Glomerular visceral epithelial cell (primary cell): ENCODE data around the gene TEX52.
"Not testable (repeated sequence)": the region's sequence is repeated elsewhere in the genome, so short reads cannot be mapped to it uniquely, and the experiment has no call there.

Experiments
- DNase-seq: peaks from one replicate; pipeline ENCODE4 v3.0.0-alpha.2; 2016; ENCODE audit errors: extremely low spot score

Gene TEX52

DNA sequence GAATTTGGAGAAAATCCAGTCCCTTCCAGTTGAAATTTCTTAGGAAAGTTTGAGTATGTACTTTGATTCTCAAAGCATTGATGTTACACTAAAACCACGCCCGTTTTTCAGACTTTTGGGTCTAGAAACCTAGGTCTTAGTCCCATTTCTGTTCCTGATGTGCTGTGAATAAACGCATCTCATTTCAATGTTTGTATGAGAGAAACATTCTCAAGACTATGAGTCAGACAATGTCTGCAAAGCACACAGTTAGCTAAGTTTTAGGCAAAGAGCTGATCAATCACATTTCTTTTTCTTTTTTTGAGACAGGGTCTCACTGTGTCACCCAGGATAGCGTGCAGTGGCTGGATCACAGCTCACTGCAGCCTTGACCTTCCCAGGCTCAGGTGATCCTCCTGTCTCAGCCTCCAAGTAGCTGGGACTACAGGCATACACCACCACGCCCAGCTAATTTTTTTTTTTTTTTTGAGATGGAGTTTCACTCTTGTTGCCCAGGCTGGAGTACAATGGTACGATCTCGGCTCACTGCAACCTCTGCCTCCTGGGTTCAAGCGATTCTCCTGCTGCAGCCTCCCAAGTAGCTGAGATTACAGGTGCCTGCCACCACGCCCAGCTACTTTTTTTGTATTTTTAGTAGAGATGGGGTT lies 12.3 kb upstream of the TEX52 start:
- not testable (repeated sequence) for DNase-seq

DNA sequence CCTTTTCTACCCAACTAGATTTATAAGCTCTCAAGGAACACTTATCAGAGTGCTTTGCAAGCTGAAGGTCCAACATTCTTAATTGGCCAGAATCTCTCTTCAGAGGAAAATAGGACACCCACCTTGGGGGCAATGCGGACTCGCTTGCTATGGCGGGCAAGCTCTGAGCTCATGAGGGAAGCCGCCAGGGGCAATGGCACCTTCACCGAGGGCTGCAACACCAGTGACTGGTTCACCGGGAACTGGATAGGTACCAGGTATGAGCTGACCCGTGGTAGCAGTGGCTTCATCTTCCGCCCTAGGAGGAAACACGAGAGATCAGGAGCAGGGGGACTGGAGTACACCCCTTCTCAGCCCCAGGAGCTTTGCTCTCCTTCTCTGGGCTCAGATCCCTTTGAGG lies 7.4 kb upstream of the TEX52 start:
- DNase-seq, result no peak

DNA sequence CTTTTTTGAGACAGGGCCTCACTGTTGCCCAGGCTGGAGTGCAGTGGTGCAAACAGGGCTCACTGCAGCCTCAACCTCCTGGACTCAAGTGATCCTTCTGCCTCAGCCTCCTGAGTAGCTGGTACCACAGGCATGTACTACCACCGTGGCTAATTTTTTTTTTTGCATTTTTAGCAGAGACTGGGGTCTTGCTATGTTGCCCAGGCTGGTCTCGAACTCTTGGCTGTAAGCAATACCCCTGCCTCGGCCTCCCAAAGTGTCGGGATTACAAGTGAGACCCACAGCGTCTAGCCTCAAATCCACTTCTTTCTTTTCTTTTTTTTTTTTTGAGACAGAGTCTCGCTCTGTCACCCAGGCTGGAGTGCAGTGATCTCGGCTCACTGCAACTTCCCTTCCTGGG lies 6.6 kb upstream of the TEX52 start:
- not testable (repeated sequence) for DNase-seq

DNA sequence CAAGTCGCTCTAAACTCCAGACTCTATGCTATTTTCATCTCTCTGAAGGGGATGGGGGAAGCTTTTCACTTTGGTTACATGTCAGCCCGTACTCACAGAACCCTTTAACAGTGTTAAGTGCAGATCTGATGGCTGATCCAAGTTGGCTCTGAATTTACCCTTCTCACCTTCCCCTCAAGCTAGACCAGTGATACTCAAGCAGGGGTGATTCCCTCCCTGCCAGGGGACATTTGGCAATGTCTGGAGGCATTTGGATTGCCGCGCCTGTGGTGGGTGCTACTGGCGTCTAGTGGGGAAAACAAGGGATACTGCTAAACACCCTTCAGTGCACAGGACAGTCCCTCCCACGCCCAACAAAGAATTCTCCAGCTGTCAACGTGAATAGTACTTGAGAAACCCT lies 6.0 kb upstream of the TEX52 start:
- no peak for DNase-seq

DNA sequence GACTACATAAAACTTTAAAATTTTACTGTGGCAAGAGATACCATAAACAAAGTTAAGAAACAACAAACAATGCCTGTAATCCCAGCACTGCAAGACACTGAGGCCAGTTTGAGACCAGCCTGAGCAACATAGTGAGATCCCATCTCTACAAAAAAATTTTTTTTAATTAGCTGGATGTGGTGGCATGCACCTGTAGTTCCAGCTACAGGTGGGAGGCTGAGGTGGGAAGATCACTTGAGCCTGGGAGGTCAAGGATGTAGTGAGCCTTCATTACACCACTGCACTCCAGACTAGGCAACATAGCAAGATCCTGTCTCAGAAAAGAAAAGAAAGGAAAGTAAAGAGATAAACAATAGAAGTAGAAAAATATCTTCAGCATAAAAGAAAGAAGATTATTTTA lies 3.3 kb upstream of the TEX52 start:
- DNase-seq, result no peak

DNA sequence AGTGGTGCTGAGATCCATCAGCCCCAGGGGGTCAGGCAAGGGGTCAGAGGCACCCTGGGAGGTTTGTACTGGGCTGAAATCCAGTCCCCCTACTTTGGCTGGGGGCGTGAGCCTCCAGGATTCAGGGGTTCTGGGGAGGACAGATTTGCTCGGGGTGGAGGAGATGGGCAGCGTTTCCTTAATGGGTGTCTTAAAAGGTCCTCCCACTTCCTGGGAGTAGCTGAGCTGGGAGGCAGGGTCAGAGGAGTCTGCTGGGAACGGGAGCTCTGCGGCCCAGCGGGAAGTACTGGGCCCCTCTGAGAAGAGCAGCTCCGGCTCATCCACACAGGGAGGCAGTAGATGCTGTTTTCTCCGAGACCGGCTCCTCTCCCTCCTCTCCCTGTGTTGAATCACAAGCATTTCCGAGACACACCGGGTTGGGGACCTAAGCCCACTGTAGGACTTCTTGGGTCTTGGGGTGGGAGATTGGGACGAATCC lies 2.1 kb upstream of the TEX52 start:
- no peak for DNase-seq

DNA sequence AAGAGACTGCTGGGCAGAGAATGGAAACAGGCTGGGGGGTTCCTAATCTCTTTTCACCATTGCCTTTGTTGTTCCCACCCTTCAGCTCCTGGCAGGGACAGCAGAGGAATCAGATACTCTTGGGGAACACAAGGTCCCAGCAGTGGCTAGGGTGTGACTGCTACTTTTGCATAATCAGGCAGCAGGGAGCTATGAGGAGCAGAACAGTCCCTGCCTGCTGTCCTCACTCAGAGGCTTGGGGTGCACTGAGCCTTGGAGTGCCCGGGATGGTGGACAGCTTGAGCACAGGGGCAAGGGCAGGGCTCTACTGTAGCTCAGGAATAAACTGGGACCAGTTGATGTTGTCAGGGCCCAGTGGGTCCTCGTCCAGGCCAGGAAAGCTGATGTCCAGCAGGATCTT lies 1.5 kb upstream of the TEX52 start:
- no peak for DNase-seq

DNA sequence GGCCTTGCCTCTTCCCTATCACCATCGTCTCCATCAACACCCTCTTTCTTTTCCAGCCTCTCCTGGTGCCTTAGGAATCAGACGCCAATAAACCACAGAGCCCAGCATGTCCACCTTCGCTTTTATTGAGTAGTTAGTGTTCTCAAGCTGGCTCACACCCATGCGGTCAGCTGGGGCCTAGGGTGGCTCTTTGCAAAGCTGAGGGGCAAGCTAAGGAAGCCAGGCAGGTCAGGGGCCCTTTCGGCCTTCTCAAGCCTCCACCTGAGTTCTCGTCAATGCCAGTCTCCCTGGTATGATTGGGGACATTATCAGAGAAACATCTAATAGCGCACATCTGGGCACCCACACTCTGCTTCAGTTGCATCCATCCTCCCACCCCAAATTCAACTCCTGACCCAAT lies 737 bp upstream of the TEX52 start:
- no peak for DNase-seq

DNA sequence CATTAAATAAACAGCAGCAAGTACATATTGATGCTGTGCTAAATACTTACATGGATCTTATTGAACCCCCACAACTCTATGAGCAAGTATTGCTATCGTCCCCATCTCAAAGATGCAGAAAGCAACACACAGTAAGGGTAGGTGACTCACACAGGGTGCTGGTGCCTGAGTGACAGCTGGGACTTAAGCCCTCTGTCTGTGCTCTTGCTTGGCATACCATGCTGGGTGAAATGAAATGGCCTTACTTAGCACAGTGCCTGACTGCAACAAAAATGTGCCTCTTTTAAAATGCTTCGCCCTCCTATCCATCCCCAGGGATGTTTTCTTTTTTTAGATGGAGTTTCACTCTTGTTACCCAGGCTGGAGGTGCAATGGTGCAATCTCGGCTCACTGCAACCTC lies 788 bp downstream of the TEX52 start:
- DNase-seq, result no peak

DNA sequence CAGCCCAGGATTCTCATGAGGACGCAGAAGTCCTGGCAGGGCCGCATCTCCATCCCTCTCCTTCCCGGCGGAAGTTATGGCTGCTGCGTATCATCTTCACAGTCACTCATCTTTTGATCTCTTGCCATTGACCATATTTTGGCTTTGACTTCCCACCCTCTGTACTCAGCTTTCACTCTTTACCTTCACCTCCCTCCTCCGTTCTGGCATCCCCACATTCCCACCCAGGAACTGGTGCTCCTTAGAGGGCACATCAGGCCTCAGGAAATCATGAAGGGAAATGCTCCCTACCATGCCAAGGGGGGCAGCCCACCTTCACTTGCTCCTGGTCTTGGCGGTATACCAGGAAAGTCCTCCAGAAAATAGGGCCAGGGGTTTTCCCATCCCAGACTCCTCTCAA lies 1.3 kb downstream of the TEX52 start:
- no peak for DNase-seq

DNA sequence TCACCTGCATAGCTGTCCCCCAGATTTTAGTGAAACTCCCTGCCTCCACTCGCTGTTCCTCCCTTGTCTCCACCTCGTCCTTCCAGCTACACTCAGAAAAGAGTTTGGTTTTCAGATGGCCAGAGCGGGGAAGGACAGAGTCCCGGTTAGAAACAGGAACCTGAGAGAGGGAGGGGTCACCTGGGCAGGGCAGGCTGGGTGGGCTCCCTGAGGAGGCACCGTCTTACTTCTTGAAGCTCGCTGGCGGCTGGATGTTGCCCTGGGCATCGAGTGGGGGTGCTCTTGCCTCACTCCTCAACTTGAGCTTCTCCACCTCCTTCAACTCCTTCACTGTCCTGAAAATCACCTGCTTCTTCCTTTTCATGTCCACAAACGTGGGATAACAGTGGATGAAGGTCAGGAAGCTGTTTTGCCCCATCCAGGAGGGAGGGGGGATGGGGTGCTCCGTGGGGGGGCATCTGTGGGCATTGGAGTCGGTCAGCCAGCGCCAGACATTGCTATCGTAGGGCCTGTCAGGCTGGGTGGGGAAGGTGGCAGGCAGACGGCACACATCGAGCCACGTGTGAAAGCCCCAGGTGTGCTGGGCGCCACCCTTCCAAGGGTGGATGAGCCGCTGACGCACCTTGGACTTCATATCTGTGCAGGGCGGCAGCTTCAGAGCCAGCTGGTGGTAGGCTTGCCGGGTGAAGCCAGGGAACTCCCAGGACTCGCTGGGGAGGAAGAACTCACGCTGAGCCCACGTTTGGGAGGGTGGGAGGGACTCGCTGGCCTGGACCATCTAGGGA lies 2.0 kb downstream of the TEX52 start:
- DNase-seq, result no peak

DNA sequence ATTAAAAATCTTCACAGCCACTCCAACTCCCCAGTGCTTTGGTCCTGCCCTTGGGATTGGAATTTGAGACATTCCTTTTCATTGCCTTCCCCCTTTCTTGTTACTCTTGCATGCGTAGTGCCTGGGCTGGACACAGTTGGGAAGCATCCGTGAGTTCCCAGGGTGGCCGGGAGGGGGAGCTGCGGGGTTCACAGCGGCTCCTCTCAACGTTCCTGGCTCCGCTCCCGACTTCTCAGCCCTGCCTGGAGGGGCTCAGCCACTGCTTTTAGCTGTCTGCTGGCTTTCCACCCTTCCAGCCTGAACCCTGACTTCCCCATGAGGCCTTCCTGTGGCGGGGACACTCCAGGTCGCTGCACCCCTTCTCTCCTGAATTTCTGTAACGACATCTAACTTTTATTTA lies 3.2 kb downstream of the TEX52 start:
- DNase-seq, result peak; percentile 58

DNA sequence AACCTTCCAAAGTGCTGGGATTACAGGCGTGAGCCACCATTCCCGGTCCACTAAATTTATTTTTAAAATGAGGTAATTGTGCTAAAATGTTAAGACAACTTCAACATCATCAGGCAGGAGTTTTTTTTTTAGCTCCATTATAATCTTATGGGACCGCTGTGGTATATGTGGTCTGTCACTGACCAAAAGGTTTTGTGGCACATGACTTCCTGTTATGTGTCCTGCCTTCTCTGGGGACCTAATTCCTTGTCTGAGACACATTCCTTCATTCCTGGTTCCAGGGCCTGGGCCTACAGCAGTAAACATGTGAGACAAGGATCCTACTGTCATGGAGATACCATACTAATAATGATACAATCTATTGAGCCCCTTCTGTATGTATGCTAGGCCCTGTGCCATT lies 4.9 kb downstream of the TEX52 start:
- no peak for DNase-seq

DNA sequence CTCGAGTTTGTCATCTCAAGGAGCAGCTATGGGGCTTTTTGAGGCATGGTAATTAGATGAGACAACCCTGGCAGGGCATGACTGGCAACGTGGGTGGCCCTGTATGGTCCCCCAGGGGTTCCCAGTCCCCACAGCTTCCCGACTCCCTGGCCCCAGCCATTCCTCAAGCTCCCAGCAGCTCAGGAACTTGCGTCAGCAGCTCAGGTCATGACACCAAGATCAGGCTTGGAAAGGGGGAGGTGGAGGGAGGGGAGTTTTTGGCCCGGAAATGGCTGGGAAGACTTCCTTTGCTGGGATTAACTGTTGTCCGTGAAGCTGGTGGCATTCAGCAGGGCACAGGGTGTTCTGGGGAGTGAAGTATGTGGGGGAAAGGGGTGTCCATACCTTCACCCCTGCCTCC lies 11.6 kb downstream of the TEX52 start:
- DNase-seq, result no peak

DNA sequence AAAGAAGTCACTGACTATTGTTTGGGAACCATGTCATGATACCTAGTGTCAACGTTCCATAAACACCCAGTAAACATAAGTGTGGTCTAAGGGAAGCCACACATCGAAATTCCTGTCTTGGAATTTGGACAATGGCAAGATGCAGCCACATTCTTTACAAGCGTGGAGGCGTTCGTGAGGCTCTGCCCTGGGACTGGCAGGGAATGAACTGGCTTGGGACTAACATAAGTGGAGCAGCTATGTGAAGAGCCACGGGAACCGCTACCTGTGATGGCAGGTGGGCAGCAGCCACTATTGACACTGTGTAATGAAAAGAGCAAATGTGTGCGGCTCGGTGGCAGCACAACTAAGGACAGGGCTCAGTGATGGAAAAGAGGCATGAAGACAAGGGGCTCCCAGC lies 12.1 kb downstream of the TEX52 start:
- no peak for DNase-seq

DNA sequence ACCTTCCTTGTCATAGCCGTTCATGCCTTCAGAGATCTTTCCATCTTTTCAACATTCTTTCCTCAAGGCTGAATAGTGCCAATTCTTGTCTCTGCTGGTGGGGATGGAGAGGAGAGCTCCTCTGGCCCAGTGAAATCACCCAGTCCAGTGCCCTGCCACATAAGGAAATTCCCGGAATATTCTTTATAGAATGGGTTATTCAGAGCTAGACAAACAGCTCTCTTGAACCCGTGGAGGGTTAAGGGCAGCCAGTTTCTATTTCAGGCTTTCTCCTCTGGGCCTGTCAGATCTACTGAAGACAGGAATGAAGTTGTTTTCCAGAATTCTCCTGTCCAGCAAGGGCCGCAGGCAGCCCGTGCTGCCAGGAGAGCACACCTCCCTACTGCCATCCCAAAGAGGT lies 13.9 kb downstream of the TEX52 start:
- DNase-seq, result no peak

DNA sequence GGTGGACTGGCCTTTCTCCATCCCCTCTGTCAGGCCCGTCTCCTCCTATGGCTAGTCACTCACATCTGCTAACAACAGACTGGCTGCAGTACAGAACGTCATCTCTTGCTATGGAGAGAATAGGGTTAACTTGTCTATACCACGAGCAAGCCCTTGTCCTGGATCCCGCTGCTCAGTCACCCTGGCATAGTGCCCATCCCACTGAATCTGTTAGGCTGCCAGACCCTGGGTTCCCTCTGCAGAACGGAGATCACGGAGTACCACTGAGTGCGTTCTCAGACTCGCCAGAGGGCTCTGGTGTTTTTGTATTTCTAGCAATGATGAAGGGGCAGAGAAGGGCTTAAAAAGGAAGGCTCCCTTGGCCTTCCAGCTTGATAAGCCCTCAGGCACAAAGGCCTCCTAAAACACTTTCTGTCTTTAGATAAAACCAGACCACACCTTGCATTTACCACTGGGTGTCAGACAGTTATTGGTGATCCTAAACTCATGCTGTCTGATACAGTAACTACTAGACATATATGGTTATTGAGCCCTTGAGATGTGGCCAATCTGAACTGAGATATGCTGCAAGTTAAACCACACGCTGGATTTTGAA lies 15.7 kb downstream of the TEX52 start:
- no peak for DNase-seq

DNA sequence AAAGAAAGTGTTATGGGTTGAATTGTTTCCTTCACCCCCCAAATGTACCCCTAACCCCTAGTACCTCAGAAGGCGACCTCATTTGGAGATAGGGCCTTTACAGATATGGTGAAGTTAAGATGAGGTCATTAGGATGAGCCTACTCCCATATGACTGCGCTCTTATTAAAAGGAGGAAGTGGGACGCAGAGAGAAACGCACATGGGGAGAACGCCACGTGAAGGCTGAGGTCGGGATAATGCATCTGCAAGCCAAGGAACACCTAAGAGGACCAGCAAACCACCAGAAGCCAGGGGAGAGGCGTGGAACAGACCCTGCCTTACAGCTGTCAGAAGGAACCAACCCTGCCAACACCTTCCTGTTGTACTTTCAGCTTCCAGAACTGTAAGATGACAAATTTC lies 20.3 kb downstream of the TEX52 start:
- DNase-seq, result no peak

DNA sequence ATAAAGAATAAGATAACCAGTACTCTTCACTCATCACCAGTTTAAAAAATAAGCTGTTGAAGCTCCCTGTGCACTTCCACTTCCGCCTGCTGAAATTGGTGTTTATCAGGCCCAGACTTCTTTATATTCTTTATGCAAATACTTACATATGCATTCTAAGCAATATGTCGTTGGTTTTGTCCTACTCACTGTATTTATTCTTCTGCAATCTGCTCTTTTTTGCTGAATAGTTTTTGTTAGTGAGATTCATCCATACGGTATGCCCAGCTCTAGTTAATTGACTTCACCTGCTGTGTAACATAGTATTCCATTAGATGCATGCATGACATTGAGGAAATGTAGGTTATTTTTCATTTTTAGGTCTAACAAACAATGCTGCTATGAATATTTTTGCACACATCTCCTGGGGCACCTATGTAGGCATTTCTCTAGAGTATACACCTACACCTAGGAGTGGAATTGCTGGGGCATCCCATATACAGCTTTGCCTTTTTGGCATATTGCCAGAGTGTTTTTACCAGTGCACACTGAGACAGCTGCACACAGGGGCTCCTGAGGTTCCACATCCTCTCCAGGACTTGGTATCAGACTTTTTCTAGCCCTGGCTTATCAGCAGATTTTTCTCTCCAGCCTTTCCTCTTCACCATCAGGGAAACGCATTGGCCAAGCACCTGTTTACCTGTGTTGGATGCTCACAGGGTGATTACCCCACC lies 21.0 kb downstream of the TEX52 start:
- no peak for DNase-seq

DNA sequence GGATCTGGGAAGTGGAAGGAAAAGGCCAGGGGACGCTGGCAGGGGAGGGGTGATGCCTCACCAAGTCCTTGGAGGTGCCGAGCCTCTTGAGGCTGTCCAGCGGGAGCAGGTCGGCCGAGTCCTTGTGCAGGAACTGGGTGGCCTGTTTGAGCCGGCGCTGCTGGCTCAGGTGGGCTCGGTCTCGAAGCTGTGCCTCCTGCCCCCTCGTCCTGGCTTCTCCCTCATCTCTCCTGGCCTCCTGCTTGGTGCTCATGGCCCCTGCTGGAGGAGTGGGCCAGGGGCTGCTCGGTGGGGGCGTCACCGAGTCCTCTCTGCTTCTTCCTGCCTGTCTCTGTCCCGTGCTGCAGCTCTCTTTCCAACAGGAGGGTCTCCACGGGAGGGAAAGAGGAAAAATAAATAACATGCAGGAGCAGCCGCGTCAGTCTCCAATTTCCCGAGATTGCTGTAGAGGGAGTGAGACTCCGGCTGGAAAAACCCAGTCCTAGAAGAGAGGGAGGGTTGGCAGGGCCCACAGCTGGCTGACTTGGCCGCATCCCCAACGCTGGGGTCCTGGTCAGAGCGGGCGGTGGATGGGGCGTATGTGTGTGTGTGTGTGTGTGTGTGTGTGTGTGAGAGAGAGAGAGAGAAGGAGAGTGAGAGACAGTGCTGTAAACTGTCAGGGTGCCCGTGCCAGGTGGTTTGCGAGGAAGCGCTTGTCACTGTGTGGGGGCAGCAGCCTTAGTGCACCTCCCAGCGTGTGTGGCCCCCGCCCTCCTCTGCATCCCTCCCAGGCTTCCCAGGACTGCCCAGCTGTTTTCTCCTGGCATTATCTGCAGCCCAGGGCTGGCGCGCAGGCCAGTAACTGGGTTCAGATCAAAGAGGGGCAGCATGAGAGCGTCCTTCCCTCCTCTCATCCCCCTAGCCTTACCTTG lies 22.0 kb downstream of the TEX52 start, which contains the start of gene NRIP2:
Gene NRIP2 (minus strand): TSS at position 455 of the 911 bp plus-strand sequence. CDS start 52 bp downstream, at position 403.
- DNase-seq, result no peak

DNA sequence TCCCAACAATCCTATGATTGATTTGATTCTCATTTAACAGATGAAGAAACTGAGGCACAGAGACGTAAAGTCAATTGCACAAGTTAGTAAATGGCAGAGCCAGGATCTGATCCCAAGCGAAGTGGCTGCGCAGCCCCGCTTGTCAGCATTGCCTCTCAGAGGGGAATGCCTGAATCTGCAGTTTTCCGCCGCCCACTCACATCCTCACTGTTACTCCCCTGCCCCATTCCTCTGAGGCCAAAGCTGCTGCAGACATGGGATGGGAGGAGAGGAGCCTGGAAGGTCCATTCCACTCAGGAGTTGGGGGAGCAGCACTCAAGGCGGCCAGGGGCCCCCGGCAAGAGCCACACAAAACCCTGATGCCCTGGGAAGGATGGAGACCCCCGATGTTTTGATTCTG lies 23.0 kb downstream of the TEX52 start:
- no peak for DNase-seq
